Measurements from ENCODE around the gene CARS2. TPM values are rescaled to one million over a fixed set of nuclear protein-coding genes. Genes with fewer than 3 reads are reported as not detected.

Gene CARS2
- polyA plus RNA-seq, 2 of the 4 experiments (the other 2 are of a cell fraction), result 31.5 to 41.4 TPM

- H3K4me2 ChIP-seq, result peak overlapping the region; percentile 84
- DNase-seq (ENCODE audit: low read depth in 1 of 2, low spot score in 1 of 2) (peak; percentile 61 to 79), ATAC-seq (peak; percentile 32 to 59), FAIRE-seq (no peak)
- under 1% methylated on average over 28 of the region's 58 CpGs for WGBS (ENCODE audit: missing lambda C conversion rate)
- ChIA-PET CTCF (interaction anchor here (0.6 kb wide), 1 partner anchor 689 kb away, joined by 4 read pairs; no protein-coding TSS in a partner anchor), POLR2A (interaction anchor here (0.6 to 1.9 kb wide), 14 partner anchors 11 to 696 kb away, joined by 3 to 9 read pairs (median 3); partner anchors contain the start of gene NAXD)
- peak overlapping the region; percentile 89 for H3K4me3 ChIP-seq
- no peaks in the 10 kb centered on the region for H3K9me3 ChIP-seq
- TF ChIP-seq BCL3 (IDR thresholded peaks at IDR 0.05), result peak; percentile 84; the same call in 1 of the 3 replicates
- no peak for TF ChIP-seq KDM5A (IDR thresholded peaks at IDR 0.05)
- TF ChIP-seq ESRRA (IDR thresholded peaks at IDR 0.05; ENCODE audit: borderline replicate concordance, low read length), result no peak
- TF ChIP-seq PHF8 (IDR thresholded peaks at IDR 0.05; ENCODE audit: borderline replicate concordance, low read depth), result peak; percentile 80; the same call in 1 of the 2 replicates
- no peak for TF ChIP-seq CHD2 (IDR thresholded peaks at IDR 0.05; ENCODE audit: low read length, partially characterized antibody)
- TF ChIP-seq MYC (IDR thresholded peaks at IDR 0.05; ENCODE audit: borderline replicate concordance, low read length), result 0 out of 2 replicates have a peak, but pooled peaks have one; percentile 42
- TF ChIP-seq MAFK (IDR thresholded peaks at IDR 0.05; ENCODE audit: partially characterized antibody), result no peak
- no peak for TF ChIP-seq HES2 (IDR thresholded peaks at IDR 0.05)
- TF ChIP-seq MAX (IDR thresholded peaks at IDR 0.05), result peak; percentile 43
- no peak for TF ChIP-seq FOXS1 (CRISPR knock-in tag; IDR thresholded peaks at IDR 0.05)
- TF ChIP-seq JUN (IDR thresholded peaks at IDR 0.05), result peak in 1 of 2 experiments; percentile 75; a peak in 4 of 5 replicates
- TF ChIP-seq GATA3 (IDR thresholded peaks at IDR 0.05; ENCODE audit: borderline replicate concordance), result no peak
- peak; percentile 90 for TF ChIP-seq POLR2A (IDR thresholded peaks at IDR 0.05; ENCODE audit: low read length)
- no peak for TF ChIP-seq ZNF302 (CRISPR knock-in tag; IDR thresholded peaks at IDR 0.05)
- TF ChIP-seq ZSCAN20 (CRISPR knock-in tag; IDR thresholded peaks at IDR 0.05), result no peak
- 0 out of 2 replicates have a peak, but pooled peaks have one; percentile 31 for TF ChIP-seq HOXA7 (CRISPR knock-in tag; IDR thresholded peaks at IDR 0.05)
- no peak for TF ChIP-seq HMGXB4 (CRISPR knock-in tag; IDR thresholded peaks at IDR 0.05; ENCODE audit: borderline replicate concordance)
- no peak for TF ChIP-seq ATOH8 (CRISPR knock-in tag; IDR thresholded peaks at IDR 0.05; ENCODE audit: low read depth)
- no peak for TF ChIP-seq PBX3 (IDR thresholded peaks at IDR 0.05)
- TF ChIP-seq EHMT2 (IDR thresholded peaks at IDR 0.05; ENCODE audit: low read depth), result no peak
- peak overlapping the region; percentile 98 to 99 for H3K27ac ChIP-seq
- H3K4me1 ChIP-seq, result peaks cover 10% of the 10 kb centered on the region; the same call in 2 of the 3 replicates
These were observed 6.3 kb upstream of the CARS2 start for GRCh38 chr13:110712081-110712848.
